ENCODE measurements around the gene GSTCD. TPM values are rescaled to one million over a fixed set of nuclear protein-coding genes. Genes with fewer than 3 reads are reported as not detected.
A peak's percentile ranks its signal among the peaks of the same experiment; 100 is the strongest.

Gene GSTCD
- total and polyA plus RNA-seq, 4 donors, result 9.9 to 25.0 (median 15.1) TPM

GRCh38 chr4:105784761-105785160, 76.2 kb downstream of the GSTCD start:
- WGBS (ENCODE audit: insufficient coverage), result no CpG with 5 or more reads among the region's 2 CpGs
- H3K27ac ChIP-seq (ENCODE audit: low read depth, low read length), result no peak overlapping the region
- H3K4me1 ChIP-seq (ENCODE audit: control insufficient read depth, insufficient read depth, low read length), result no peaks in the 10 kb centered on the region

DNA sequence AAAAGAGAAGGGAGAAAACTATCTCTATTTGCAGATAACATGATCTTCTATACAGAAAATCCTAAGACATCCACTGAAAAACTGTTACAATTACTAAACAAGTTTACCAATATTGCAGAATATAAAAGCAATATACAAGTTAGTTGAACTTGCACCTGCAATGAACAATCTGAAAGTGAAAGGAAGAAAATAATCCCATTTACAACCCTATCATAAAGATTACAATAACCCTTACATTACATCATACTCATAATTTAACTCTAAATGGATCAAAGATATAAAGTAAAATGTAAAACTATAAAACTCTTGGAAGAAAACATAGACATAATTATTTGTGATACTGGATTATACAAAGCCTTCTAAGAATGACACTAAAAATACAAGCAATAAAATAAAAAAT, 77.2 kb downstream of the GSTCD start:
- no peak for DNase-seq (ENCODE audit: low read depth in 4 of 6, low spot score in 6 of 6)
- Histone ChIP-seq H3K4me1 (ENCODE audit: control insufficient read depth, insufficient read depth, low read length) (no peaks in the 10 kb centered on the region), H3K27me3 (ENCODE audit: control insufficient read depth, insufficient read depth, low read length) (no peaks in the 10 kb centered on the region), H3K9me3 (ENCODE audit: control insufficient read depth, insufficient read depth, low read length) (no peaks in the 10 kb centered on the region), H3K4me3 (ENCODE audit: low read depth, low read length) (no peak overlapping the region), H3K36me3 (ENCODE audit: control insufficient read depth, insufficient read depth, low read length) (no peaks in the 10 kb centered on the region), H3K27ac (ENCODE audit: low read depth, low read length) (no peak overlapping the region)

More at GRCh38 chr4:105784761-105785160, 76.2 kb downstream of the GSTCD start:
- no peaks in the 10 kb centered on the region for H3K9me3 ChIP-seq (ENCODE audit: control insufficient read depth, insufficient read depth, low read length)
- no peaks in the 10 kb centered on the region for H3K27me3 ChIP-seq (ENCODE audit: control insufficient read depth, insufficient read depth, low read length)
- DNase-seq (ENCODE audit: low read depth in 4 of 6, low spot score in 6 of 6), result no peak
- no peak overlapping the region for H3K4me3 ChIP-seq (ENCODE audit: low read depth, low read length)
- H3K36me3 ChIP-seq (ENCODE audit: control insufficient read depth, insufficient read depth, low read length), result no peaks in the 10 kb centered on the region

- Histone ChIP-seq H3K4me1 (ENCODE audit: control insufficient read depth, insufficient read depth, low read length) (no peaks in the 10 kb centered on the region), H3K9me3 (ENCODE audit: control insufficient read depth, insufficient read depth, low read length) (no peaks in the 10 kb centered on the region), H3K27ac (ENCODE audit: low read depth, low read length) (no peak overlapping the region), H3K27me3 (ENCODE audit: control insufficient read depth, insufficient read depth, low read length) (no peaks in the 10 kb centered on the region), H3K36me3 (ENCODE audit: control insufficient read depth, insufficient read depth, low read length) (no peaks in the 10 kb centered on the region), H3K4me3 (ENCODE audit: low read depth, low read length) (no peak overlapping the region)
- no peak for DNase-seq (ENCODE audit: low read depth in 4 of 6, low spot score in 6 of 6)
- WGBS (ENCODE audit: insufficient coverage), result 100% methylated on average over 1 of the region's 3 CpGs
Observed at GRCh38 chr4:105786748-105787147, 78.2 kb downstream of the GSTCD start.

DNA sequence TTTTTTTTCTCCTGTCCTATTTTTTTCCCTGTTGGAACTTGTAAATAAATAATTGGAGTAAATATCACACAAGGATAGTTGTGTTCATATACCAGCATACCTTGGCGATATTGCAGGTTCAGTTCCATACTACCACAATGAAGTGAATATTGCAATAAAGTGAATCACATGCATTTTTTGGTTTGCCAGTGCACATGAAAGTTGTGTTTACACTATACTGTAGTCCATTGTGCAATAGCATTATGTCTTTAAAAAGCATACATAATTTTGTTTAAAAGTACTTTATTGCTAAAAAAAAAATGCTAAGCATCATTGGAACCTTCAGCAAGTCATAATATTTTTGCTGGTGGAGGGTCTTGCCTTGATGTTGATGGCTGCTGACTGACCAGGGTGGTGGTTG, 88.6 kb downstream of the GSTCD start:
- Histone ChIP-seq H3K36me3 (ENCODE audit: control insufficient read depth, insufficient read depth, low read length) (no peaks in the 10 kb centered on the region), H3K27me3 (ENCODE audit: control insufficient read depth, insufficient read depth, low read length) (no peaks in the 10 kb centered on the region), H3K9me3 (ENCODE audit: control insufficient read depth, insufficient read depth, low read length) (no peaks in the 10 kb centered on the region), H3K4me1 (ENCODE audit: control insufficient read depth, insufficient read depth, low read length) (no peaks in the 10 kb centered on the region), H3K4me3 (ENCODE audit: low read depth, low read length) (no peak overlapping the region), H3K27ac (ENCODE audit: low read depth, low read length) (no peak overlapping the region)
- no peak for DNase-seq (ENCODE audit: low read depth in 4 of 6, low spot score in 6 of 6)
- WGBS (ENCODE audit: insufficient coverage), result no CpG with 5 or more reads among the region's 1 CpG

DNA sequence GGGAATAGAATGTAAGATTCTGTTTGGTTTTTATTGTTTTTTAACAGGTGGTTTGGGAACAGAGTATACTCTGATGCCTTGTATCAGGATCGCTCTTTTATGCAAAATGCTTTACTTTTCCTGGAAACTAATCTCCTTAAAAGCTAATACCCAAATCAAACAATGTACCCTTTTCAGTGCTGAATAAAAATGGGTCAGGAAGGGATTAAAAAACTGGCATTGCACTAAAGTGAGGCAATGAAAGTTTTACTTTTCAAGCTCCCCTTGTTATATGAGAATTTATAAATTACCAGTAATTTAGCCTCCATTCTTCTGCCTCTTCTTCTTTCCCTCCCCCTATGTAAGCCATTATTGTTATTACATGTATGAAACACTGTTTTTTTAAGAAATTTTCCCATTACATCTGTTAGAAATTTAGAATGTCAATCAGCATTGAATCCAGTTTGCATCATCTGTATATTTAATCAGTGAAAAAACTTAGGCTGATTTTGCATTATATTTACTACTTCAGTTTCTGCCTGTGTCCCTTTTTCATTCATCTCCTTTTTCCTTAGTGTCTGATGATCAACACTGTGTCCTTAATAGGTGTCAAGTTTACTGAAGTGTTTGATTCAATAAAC, 97.0 kb downstream of the GSTCD start:
- Histone ChIP-seq H3K9me3 (ENCODE audit: control insufficient read depth, insufficient read depth, low read length) (no peaks in the 10 kb centered on the region), H3K36me3 (ENCODE audit: control insufficient read depth, insufficient read depth, low read length) (no peaks in the 10 kb centered on the region), H3K4me1 (ENCODE audit: control insufficient read depth, insufficient read depth, low read length) (no peaks in the 10 kb centered on the region), H3K27ac (ENCODE audit: low read depth, low read length) (no peak overlapping the region), H3K4me3 (ENCODE audit: low read depth, low read length) (no peak overlapping the region), H3K27me3 (ENCODE audit: control insufficient read depth, insufficient read depth, low read length) (no peaks in the 10 kb centered on the region)
- no CpG with 5 or more reads among the region's 1 CpG for WGBS (ENCODE audit: insufficient coverage)
- peak in 1 of 6 donors; percentile 10 for DNase-seq (ENCODE audit: low read depth in 4 of 6, low spot score in 6 of 6)

DNA sequence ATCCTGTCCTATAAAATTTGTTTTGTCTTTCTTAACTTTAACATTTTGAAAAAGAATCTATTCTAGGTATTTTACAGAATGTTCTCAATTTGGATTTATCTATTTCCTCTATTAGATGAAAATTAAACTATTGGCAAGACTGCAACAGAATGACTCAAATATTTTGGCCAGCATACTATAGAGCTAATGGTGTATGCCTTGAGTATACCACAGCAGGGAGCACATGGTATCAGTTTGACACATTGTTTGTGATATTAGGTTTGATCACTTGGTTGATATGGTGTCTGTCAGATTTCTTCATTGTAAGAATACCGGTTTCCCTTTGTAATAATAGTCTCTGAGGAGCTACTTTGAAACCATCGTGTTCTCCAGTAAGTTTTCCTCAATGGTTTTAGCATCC, 98.9 kb downstream of the GSTCD start:
- DNase-seq (ENCODE audit: low read depth in 4 of 6, low spot score in 6 of 6), result no peak
- no peaks in the 10 kb centered on the region for H3K4me1 ChIP-seq (ENCODE audit: control insufficient read depth, insufficient read depth, low read length)
- no peak overlapping the region for H3K4me3 ChIP-seq (ENCODE audit: low read depth, low read length)
- WGBS (ENCODE audit: insufficient coverage), result 83% methylated on average over 1 of the region's 2 CpGs
- no peak overlapping the region for H3K27ac ChIP-seq (ENCODE audit: low read depth, low read length)
- no peaks in the 10 kb centered on the region for H3K27me3 ChIP-seq (ENCODE audit: control insufficient read depth, insufficient read depth, low read length)
- H3K36me3 ChIP-seq (ENCODE audit: control insufficient read depth, insufficient read depth, low read length), result no peaks in the 10 kb centered on the region
- H3K9me3 ChIP-seq (ENCODE audit: control insufficient read depth, insufficient read depth, low read length), result no peaks in the 10 kb centered on the region

DNA sequence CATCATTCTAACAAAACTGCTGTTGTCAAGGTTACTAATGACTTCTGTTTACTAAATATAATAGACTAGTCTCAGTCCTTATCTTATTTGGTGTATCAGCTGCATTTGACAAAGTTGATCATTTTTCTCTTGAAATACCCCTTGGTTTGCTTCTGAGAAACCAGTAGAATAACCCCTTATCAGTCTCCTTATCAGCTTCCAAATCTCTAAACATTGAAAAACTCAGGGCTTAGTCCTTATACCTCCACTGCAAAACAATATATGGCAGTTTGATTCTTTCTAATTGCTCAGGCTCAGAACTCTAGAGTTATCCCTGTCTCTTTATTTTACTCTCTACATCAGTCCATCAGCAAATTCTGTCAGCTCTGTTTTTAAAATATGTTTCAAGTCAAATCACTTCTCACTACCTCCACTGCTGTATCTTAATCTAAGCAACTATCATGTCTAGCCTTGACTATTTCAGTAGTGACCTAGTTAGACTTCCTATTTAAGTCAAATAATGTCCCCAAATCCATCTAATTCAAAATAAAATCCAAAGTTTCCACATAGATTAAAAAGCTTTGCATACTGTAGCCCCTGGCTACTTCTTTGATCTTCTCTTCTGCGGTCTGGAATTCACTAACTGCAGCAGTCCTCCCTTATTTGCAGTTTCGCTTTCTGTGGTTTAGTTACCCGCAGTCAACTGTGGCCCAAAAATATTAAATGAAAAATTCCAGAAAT, 99.6 kb downstream of the GSTCD start:
- Histone ChIP-seq H3K4me1 (ENCODE audit: control insufficient read depth, insufficient read depth, low read length) (no peaks in the 10 kb centered on the region), H3K36me3 (ENCODE audit: control insufficient read depth, insufficient read depth, low read length) (no peaks in the 10 kb centered on the region), H3K27me3 (ENCODE audit: control insufficient read depth, insufficient read depth, low read length) (no peaks in the 10 kb centered on the region), H3K27ac (ENCODE audit: low read depth, low read length) (no peak overlapping the region), H3K9me3 (ENCODE audit: control insufficient read depth, insufficient read depth, low read length) (no peaks in the 10 kb centered on the region), H3K4me3 (ENCODE audit: low read depth, low read length) (no peak overlapping the region)
- DNase-seq (ENCODE audit: low read depth in 4 of 6, low spot score in 6 of 6), result no peak
- 94% methylated on average over 3 of the region's 3 CpGs for WGBS (ENCODE audit: insufficient coverage)

GRCh38 chr4:105808750-105809041, 100.1 kb downstream of the GSTCD start:
- Histone ChIP-seq H3K36me3 (ENCODE audit: control insufficient read depth, insufficient read depth, low read length) (no peaks in the 10 kb centered on the region), H3K4me1 (ENCODE audit: control insufficient read depth, insufficient read depth, low read length) (no peaks in the 10 kb centered on the region), H3K27me3 (ENCODE audit: control insufficient read depth, insufficient read depth, low read length) (no peaks in the 10 kb centered on the region), H3K4me3 (ENCODE audit: low read depth, low read length) (no peak overlapping the region), H3K27ac (ENCODE audit: low read depth, low read length) (no peak overlapping the region), H3K9me3 (ENCODE audit: control insufficient read depth, insufficient read depth, low read length) (no peaks in the 10 kb centered on the region)
- 80% methylated on average over 1 of the region's 3 CpGs for WGBS (ENCODE audit: insufficient coverage)
- DNase-seq (ENCODE audit: low read depth in 4 of 6, low spot score in 6 of 6), result peak in 1 of 6 donors; percentile 13

GRCh38 chr4:105815701-105816100, 107.1 kb downstream of the GSTCD start:
- no CpG with 5 or more reads among the region's 1 CpG for WGBS (ENCODE audit: insufficient coverage)
- DNase-seq (ENCODE audit: low read depth in 4 of 6, low spot score in 6 of 6), result no peak
- Histone ChIP-seq H3K36me3 (ENCODE audit: control insufficient read depth, insufficient read depth, low read length) (no peaks in the 10 kb centered on the region), H3K27ac (ENCODE audit: low read depth, low read length) (no peak overlapping the region), H3K9me3 (ENCODE audit: control insufficient read depth, insufficient read depth, low read length) (no peaks in the 10 kb centered on the region), H3K27me3 (ENCODE audit: control insufficient read depth, insufficient read depth, low read length) (no peaks in the 10 kb centered on the region), H3K4me1 (ENCODE audit: control insufficient read depth, insufficient read depth, low read length) (no peaks in the 10 kb centered on the region), H3K4me3 (ENCODE audit: low read depth, low read length) (no peak overlapping the region)

- no peak overlapping the region for H3K27ac ChIP-seq (ENCODE audit: low read depth, low read length)
- H3K27me3 ChIP-seq (ENCODE audit: control insufficient read depth, insufficient read depth, low read length), result no peaks in the 10 kb centered on the region
- DNase-seq (ENCODE audit: low read depth in 4 of 6, low spot score in 6 of 6), result no peak
- peaks cover 4% of the 10 kb centered on the region for H3K36me3 ChIP-seq (ENCODE audit: control insufficient read depth, insufficient read depth, low read length)
- no peaks in the 10 kb centered on the region for H3K4me1 ChIP-seq (ENCODE audit: control insufficient read depth, insufficient read depth, low read length)
- H3K4me3 ChIP-seq (ENCODE audit: low read depth, low read length), result no peak overlapping the region
- H3K9me3 ChIP-seq (ENCODE audit: control insufficient read depth, insufficient read depth, low read length), result no peaks in the 10 kb centered on the region
Observed at GRCh38 chr4:105822061-105822460, 113.5 kb downstream of the GSTCD start.

All from spinal cord (tissue), 10 donors.